HepG2 (cell line): ENCODE measurements around the gene NNMT. TPM values are rescaled to one million over a fixed set of nuclear protein-coding genes. Genes with fewer than 3 reads are reported as not detected.

ENCODE experiments used
- ATAC-seq: fragments of 200-7000 bp; cut with Tn5 transposase; 3 replicates; pipeline ENCODE4 v1.9.1; 2020; ENCODE audit warnings: mild to moderate bottlenecking, moderate library complexity
- BruUV-seq: library from RNA; stranded (reverse); fragments of 400-500 nt; replicated peaks from 2 replicates; lab custom pipeline; 2021; lab: Mats Ljungman, UMichigan
- CTCF ChIA-PET: fragments of 300-600 bp; formaldehyde crosslinking; extraction: SDS; loops from one replicate; lab custom pipeline; 2021; ENCODE audit warnings: low total read pairs, inconsistent platforms, low intra/inter-chr PET ratio; lab: Yijun Ruan, JAX
- POLR2A ChIA-PET: fragments of 350-600 bp; sonication (Branson Sonifier 250); formaldehyde crosslinking; loops from one replicate; lab custom pipeline; 2020; ENCODE audit warnings: antibody characterized with exemption, inconsistent platforms; lab: Yijun Ruan, JAX
- DNase-seq: peaks from one replicate; pipeline ENCODE4 v3.0.0-alpha.2; 2015; ENCODE audit warnings: low spot score
- FAIRE-seq: peaks from 3 replicates; lab custom pipeline; 2011; peaks lifted over from hg19 to GRCh38; lab: Jason Lieb, UNC
- H2AFZ ChIP-seq: one replicate; pipeline ENCODE4 v1.6.1; 2011; ENCODE audit warnings: low read length, inconsistent platforms
- H3K27ac ChIP-seq: fragments of 300-600 bp; 3 replicates; pipeline ENCODE4 v1.8.0; 2011; ENCODE audit warnings: mixed run types, mild to moderate bottlenecking, mixed read lengths, low read length, inconsistent platforms; ENCODE audit not compliant: insufficient read depth; ENCODE audit errors: extremely low read length
- H3K27me3 ChIP-seq, 2 experiments: fragments of 200-600 bp in 1 of 2; 2 replicates in 1 of 2; 3 replicates in 1 of 2; pipeline versions ENCODE4 v1.6.0 to v1.8.0; 2011; ENCODE audit warnings: low read length in 2 of 2, mild to moderate bottlenecking in 2 of 2, moderate library complexity in 2 of 2, inconsistent platforms in 1 of 2; ENCODE audit not compliant: insufficient read depth in 2 of 2, control insufficient read depth in 1 of 2
- H3K36me3 ChIP-seq, 2 experiments: fragments of 200-600 bp in 1 of 2; replicated peaks in 1 of 2; 2 replicates in 1 of 2; 3 replicates in 1 of 2; pipeline versions ENCODE4 v1.5.1 to v1.8.0; 2011; ENCODE audit warnings: low read length in 2 of 2, inconsistent platforms in 1 of 2; ENCODE audit not compliant: insufficient read depth in 2 of 2, control insufficient read depth in 1 of 2
- H3K4me1 ChIP-seq: 2 replicates; pipeline ENCODE4 v1.5.1; 2012; ENCODE audit warnings: low read length, inconsistent platforms; ENCODE audit not compliant: insufficient read depth
- H3K4me2 ChIP-seq: 2 replicates; pipeline ENCODE4 v1.6.0; 2011; ENCODE audit warnings: low read depth, low read length, inconsistent platforms
- H3K4me3 ChIP-seq, 3 experiments: fragments of 200-600 bp in 1 of 3; sonication (generic), shearing (Covaris generic) in 1 of 3; replicated peaks in 1 of 3; 2 replicates each; pipeline ENCODE4 v1.5.1; 2011 to 2016; ENCODE audit warnings: low read length in 3 of 3, inconsistent platforms in 2 of 3, low read depth in 2 of 3, mild to moderate bottlenecking in 2 of 3, control low read depth in 1 of 3, mixed read lengths in 1 of 3; ENCODE audit not compliant: insufficient read depth in 1 of 3
- H3K79me2 ChIP-seq: one replicate; pipeline ENCODE4 v1.6.1; 2011; ENCODE audit warnings: low read length, inconsistent platforms; ENCODE audit not compliant: insufficient read depth
- H3K9ac ChIP-seq: 2 replicates; pipeline ENCODE4 v1.6.0; 2011; ENCODE audit warnings: mild to moderate bottlenecking, low read depth, low read length, inconsistent platforms; ENCODE audit not compliant: insufficient read depth
- H3K9me3 ChIP-seq: 2 replicates; pipeline ENCODE4 v1.5.1; 2012; ENCODE audit warnings: mild to moderate bottlenecking, low read length
- H4K20me1 ChIP-seq: 2 replicates; pipeline ENCODE4 v1.6.0; 2011; ENCODE audit warnings: inconsistent platforms, mild to moderate bottlenecking, low read length, moderate library complexity; ENCODE audit not compliant: insufficient read depth
- DMTF1 ChIP-seq: sonication (generic); formaldehyde crosslinking; IDR thresholded peaks from 2 replicates; pipeline ENCODE4 v1.4.0; 2020; ENCODE audit warnings: mild to moderate bottlenecking, missing genetic modification reagents
- HNRNPL ChIP-seq: fragments of 200-400 bp; formaldehyde crosslinking; IDR thresholded peaks from 2 replicates; pipeline ENCODE4 v1.6.1; 2017; ENCODE audit warnings: mild to moderate bottlenecking, low read depth, low read length
- MED8 ChIP-seq: sonication (generic); formaldehyde crosslinking; IDR thresholded peaks from 2 replicates; pipeline ENCODE4 v1.8.1; 2023; ENCODE audit warnings: mild to moderate bottlenecking, missing genetic modification reagents; ENCODE audit not compliant: insufficient replicate concordance
- RXRA ChIP-seq: sonication (generic); formaldehyde crosslinking; IDR thresholded peaks from 2 replicates; pipeline ENCODE4 v1.5.1; 2020; ENCODE audit warnings: missing genetic modification reagents
- SKIL ChIP-seq: sonication (generic); formaldehyde crosslinking; IDR thresholded peaks from 2 replicates; pipeline ENCODE4 v1.8.0; 2022; ENCODE audit warnings: missing genetic modification reagents, mild to moderate bottlenecking, moderate library complexity, borderline replicate concordance
- SMAD1 ChIP-seq: sonication (generic); formaldehyde crosslinking; IDR thresholded peaks from 2 replicates; pipeline ENCODE4 v1.4.0; 2020; ENCODE audit warnings: missing genetic modification reagents, low read depth, mild to moderate bottlenecking, borderline replicate concordance
- SMARCC2 ChIP-seq: fragments of 450-650 bp; IDR thresholded peaks from 2 replicates; pipeline ENCODE4 v1.6.1; 2017; ENCODE audit warnings: antibody characterized with exemption, mild to moderate bottlenecking
- SRSF4 ChIP-seq: fragments of 200-400 bp; formaldehyde crosslinking; IDR thresholded peaks from one replicate; pipeline ENCODE4 v1.6.1; 2018; ENCODE audit warnings: mild to moderate bottlenecking, low read depth, low read length, moderate library complexity; ENCODE audit not compliant: poor library complexity, severe bottlenecking
- ZNF224 ChIP-seq: sonication (generic); formaldehyde crosslinking; IDR thresholded peaks from 2 replicates; pipeline ENCODE4 v1.5.0; 2020; ENCODE audit warnings: mild to moderate bottlenecking, missing genetic modification reagents
- ZNF484 ChIP-seq: sonication (generic); formaldehyde crosslinking; IDR thresholded peaks from 2 replicates; pipeline ENCODE4 v1.5.1; 2020; ENCODE audit warnings: mild to moderate bottlenecking, low read depth, missing genetic modification reagents, borderline replicate concordance
- ZNF710 ChIP-seq: sonication (generic); formaldehyde crosslinking; IDR thresholded peaks from 2 replicates; pipeline ENCODE4 v1.5.0; 2020; ENCODE audit warnings: mild to moderate bottlenecking, missing genetic modification reagents, borderline replicate concordance
- WGBS: methylation state at CpG from one replicate; pipeline ENCODE4 v1.1.6; 2017; ENCODE audit warnings: low lambda C conversion rate; 5-methylcytosine and 5-hydroxymethylcytosine counted together
- in situ Hi-C: cut with HindIII; loops from 2 replicates; pipeline ENCODE4 v1.10.0; 2017; ENCODE audit warnings: low pct_unique_long_range_greater_than_20kb; ENCODE audit not compliant: extremely low pct_ligation_motif_present
- intact Hi-C: fragments of 100-400 bp; cut with micrococcal nuclease; formaldehyde crosslinking; loops from one replicate; pipeline ENCODE4 v1.10.0; 2022; ENCODE audit not compliant: unreplicated experiment
- polyA plus RNA-seq, 8 experiments: library from polyadenylated mRNA; depleted of rRNA in 3 of 8; stranded (reverse) in 7 of 8; unstranded in 1 of 8; fragments of >200 nt; fragmentation: Illumina TruSeq in 4 of 8; extraction: Trizol in 4 of 8; gene quantifications; 2 replicates each; pipeline versions ENCODE4 v1.2.1 to v1.2.3, GENCODE V29; 2011 to 2016; ENCODE audit warnings: low read depth in 4 of 8, missing spikeins in 1 of 8, mixed read lengths in 1 of 8; ENCODE audit not compliant: insufficient read depth in 1 of 8
- total RNA-seq, 5 experiments: library from RNA; depleted of rRNA; stranded (reverse); fragments of >200 nt; fragmentation: Illumina TruSeq; extraction: Trizol; gene quantifications; 2 replicates each; pipeline ENCODE4 v1.2.3, GENCODE V29; 2016; ENCODE audit warnings: low read depth in 1 of 5
- TF ChIP-seq, protein P1 (sequence below): IDR thresholded peaks from 2 replicates; pipeline ENCODE4 v1.6.1; 2016; ENCODE audit warnings: low read depth

Gene NNMT
- total and polyA plus RNA-seq, 2 of the 13 experiments (the other 11 are each of a cell fraction or from before 2014, with no cell fraction given) = 0.13 TPM; not detected in 1

GRCh38 chr11:114257621-114258558, 38.3 kb upstream of the NNMT start (continued):
- TF ChIP-seq DMTF1 (CRISPR knock-in tag) (no peak), HNRNPL (peak; percentile 92), RXRA (CRISPR knock-in tag) (peak; percentile 81), ZNF224 (CRISPR knock-in tag) (no peak), ZNF710 (CRISPR knock-in tag) (no peak)
- TF ChIP-seq, all 625 proteins: peak for 23

GRCh38 chr11:114258696-114259095, 37.5 kb upstream of the NNMT start:
- H3K4me1 ChIP-seq = peaks cover 16% of the 10 kb centered on the region
- H3K9me3 ChIP-seq = no peaks in the 10 kb centered on the region
- no peaks in the 10 kb centered on the region for H3K36me3 ChIP-seq
- no peak overlapping the region for H3K4me3 ChIP-seq
- no peak for FAIRE-seq
- 81% methylated on average over 6 of the region's 7 CpGs for WGBS
- POLR2A ChIA-PET = no interaction called here
- CTCF ChIA-PET = interaction anchor here (1.6 kb wide), 1 partner anchor 264 kb away, joined by 8 read pairs; no protein-coding TSS in a partner anchor
- H4K20me1 ChIP-seq = no peaks in the 10 kb centered on the region
- H3K79me2 ChIP-seq = no peaks in the 10 kb centered on the region
- DNase-seq = no peak
- no peak overlapping the region for H3K4me2 ChIP-seq
- intact Hi-C loops = no loop called here
- no peak overlapping the region for H2AFZ ChIP-seq
- no peak for ATAC-seq
- in situ Hi-C loops = loop anchor here (25.0 kb wide), 1 partner anchor 446 kb away; no protein-coding TSS in a partner anchor
- peaks cover 4 to 27% of the 10 kb centered on the region in 2 experiments; a peak in 3 of 5 replicates for H3K27me3 ChIP-seq
- H3K9ac ChIP-seq = no peak overlapping the region
- H3K27ac ChIP-seq = no peak overlapping the region
- no TSS peak for BruUV-seq
- TF ChIP-seq SKIL (CRISPR knock-in tag) = no peak
- TF ChIP-seq SRSF4 = no peak
- TF ChIP-seq MED8 = no peak
- TF ChIP-seq ZNF484 (CRISPR knock-in tag) = no peak
- TF ChIP-seq SMARCC2 = no peak
- TF ChIP-seq SMAD1 (CRISPR knock-in tag) = no peak
- TF ChIP-seq, protein P1, sequence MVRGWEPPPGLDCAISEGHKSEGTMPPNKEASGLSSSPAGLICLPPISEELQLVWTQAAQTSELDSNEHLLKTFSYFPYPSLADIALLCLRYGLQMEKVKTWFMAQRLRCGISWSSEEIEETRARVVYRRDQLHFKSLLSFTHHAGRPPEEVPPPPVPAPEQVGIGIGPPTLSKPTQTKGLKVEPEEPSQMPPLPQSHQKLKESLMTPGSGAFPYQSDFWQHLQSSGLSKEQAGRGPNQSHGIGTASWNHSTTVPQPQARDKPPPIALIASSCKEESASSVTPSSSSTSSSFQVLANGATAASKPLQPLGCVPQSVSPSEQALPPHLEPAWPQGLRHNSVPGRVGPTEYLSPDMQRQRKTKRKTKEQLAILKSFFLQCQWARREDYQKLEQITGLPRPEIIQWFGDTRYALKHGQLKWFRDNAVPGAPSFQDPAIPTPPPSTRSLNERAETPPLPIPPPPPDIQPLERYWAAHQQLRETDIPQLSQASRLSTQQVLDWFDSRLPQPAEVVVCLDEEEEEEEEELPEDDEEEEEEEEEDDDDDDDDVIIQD = no peak
